Measurements from ENCODE around the gene SEPTIN12.

DNA sequence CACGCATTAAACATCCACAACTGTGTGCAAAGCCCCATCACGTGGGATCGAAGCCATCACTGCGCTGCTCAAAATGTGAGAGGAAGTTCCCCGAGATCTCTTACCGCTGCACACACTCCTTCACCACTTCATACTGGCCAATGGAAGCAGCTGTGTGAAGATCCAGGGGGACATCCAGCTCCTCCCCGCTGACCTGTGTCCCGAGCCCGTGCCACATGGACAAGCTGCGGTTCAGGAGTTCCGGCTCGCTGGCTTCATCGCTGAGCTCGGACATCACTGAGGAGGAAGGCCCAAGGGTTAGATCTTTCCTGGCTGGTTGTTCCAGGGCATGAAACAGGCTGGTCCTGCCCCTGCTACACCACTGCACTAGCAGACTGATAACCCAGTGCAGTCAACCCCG, 58.3 kb downstream of the SEPTIN12 start:
- TF ChIP-seq, protein P1, sequence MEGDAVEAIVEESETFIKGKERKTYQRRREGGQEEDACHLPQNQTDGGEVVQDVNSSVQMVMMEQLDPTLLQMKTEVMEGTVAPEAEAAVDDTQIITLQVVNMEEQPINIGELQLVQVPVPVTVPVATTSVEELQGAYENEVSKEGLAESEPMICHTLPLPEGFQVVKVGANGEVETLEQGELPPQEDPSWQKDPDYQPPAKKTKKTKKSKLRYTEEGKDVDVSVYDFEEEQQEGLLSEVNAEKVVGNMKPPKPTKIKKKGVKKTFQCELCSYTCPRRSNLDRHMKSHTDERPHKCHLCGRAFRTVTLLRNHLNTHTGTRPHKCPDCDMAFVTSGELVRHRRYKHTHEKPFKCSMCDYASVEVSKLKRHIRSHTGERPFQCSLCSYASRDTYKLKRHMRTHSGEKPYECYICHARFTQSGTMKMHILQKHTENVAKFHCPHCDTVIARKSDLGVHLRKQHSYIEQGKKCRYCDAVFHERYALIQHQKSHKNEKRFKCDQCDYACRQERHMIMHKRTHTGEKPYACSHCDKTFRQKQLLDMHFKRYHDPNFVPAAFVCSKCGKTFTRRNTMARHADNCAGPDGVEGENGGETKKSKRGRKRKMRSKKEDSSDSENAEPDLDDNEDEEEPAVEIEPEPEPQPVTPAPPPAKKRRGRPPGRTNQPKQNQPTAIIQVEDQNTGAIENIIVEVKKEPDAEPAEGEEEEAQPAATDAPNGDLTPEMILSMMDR (IDR thresholded peaks at IDR 0.05) = no peak
- TF ChIP-seq POLR2A (IDR thresholded peaks at IDR 0.05) (no peak), POLR2AphosphoS5 (IDR thresholded peaks at IDR 0.05) (no peak), EP300 (IDR thresholded peaks at IDR 0.05) (no peak)
